OCI-M1 (cell line): ENCODE data around the gene ARID5B.
"Not testable (repeated sequence)": the region's sequence is repeated elsewhere in the genome, so short reads cannot be mapped to it uniquely, and the experiment has no call there.

Source experiments
- DNase-seq: peaks from one replicate; lab custom pipeline; 2025; lab: John Stamatoyannopoulos, UW

ARID5B gene

DNA sequence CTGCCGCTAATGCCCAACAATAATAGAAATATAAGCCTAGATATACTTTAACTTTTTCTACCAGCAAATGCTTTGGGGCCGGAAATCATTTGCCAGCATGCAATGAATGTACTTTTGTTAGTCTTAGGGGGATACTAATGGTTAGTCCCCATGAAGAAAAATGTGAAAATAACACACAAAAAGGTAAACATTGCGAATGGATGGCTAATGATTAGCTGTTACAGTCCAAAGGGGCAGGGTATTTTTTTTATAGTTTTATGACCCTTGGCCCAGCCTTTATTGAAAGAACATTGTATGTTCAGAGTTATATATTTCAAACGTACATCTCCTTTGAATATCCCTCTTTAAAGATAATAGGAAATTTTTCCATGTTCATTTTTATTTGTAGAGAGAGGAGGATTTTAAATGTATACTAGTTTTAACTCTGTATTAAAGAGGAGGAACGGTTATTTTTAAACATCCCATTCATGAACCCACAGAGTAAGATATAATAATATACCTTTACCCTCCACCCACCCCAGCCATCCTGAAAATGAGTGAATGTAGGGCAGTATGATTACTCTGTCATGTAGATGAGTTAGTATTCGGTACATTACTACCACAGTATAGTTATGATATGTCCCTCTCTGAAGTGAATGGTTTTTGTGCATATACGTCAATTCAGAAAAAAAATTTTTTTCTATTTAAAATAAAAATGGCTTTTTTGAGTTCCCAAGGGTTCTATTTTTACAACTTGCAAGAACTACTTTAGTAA lies 63.6 kb downstream of the ARID5B start:
- no peak for DNase-seq

DNA sequence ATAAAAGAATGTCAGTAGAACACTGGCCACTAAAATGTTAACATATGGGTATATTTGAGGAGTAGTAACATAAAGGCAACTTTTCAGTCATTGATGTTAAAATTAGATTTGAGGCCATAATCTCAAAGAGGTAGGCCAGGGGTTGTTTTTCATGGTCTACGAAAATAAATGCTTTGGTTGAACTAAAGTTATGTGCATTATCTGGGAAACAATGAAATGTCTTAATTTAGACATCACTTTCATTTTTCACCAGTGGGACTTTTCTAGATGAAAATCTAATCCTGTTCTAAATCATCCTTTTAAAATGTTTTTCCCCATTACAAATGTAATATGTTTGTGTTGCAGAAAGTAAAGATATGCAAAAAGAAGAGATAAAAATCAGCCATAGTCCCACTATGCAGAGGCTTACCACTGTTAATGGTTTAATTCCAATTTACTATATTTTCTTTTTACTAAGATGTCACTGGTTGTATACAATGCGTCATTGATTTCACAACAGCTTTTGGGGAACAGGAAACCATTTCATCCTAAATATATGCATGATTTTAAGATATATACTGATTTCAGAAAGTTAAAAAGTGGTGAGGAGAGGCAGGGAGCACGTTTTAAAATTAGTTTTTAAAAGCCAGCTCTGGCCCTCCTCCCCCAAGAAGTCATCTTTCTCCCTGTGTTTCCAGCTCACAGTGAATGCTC lies 64.3 kb downstream of the ARID5B start:
- DNase-seq = no peak

DNA sequence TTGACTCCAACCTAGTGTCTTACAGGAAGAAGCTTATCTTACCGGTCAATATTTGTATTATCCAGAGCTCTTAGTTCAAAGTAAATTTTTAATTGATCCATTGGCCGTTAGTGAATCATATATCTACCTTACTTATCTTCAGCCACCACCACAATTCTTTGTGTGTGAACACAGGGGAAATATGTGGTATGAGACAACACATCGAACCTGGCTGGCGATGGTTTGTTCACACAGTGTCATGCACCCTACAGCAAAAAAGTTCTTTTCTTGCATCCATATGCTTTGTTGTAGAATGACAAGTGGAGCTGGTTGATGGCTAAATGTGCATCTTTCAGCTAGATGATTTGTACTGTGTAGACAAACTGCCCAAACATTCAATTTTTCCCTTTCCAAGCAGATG lies 65.8 kb downstream of the ARID5B start:
- DNase-seq = no peak

DNA sequence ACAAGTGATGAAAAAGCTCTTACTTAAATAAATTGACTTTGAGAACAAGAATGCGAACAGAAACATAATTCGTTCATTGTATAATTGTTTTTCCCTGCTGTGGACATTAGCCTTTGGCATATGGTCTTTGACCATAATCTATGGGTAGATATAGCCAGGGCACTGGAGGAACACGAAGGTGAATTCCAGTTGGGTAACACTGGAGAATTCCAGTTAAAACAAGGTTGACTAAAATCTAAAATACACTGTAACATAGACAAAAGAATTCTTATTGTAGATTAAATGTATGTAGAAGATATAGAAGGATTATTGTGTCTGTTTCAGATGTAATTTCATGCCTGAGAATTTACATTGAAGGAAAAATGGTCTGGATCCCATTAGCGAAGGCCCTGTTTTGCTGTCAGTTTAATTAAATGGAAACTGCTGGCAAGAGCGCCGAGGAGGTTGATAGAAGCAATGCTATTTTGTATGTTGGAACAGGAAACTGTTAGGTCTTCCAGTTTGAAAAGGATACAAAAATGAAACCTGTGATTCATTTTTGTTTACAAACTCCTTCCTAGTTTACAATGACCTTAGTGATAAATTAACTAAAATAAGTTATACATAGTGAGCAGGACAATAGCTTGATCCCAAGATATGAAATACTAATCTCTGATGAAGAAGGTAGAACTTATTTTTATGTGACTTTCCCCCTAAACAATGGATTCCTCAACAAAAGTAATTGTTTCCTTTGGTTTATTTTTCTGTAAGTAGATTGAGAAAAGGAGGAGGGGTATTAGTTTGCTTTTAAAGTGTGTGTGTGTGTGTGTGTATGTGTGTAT lies 68.9 kb downstream of the ARID5B start:
- DNase-seq = no peak

DNA sequence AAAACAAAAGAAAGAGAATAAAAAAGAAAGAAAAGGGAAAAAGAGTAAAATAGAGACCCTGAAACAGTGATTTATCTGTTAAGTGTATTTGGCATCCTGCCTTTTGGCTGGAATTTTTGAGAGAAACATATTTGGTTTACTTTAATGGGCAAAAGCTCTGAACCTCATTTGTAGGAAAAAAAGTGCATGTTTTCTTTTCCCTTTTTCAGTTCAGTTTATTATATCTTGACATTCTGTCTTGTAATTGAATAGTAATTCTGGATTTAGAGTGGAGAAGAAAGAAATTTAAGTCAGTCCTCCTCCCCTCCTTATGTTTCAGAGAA lies 69.5 kb downstream of the ARID5B start:
- DNase-seq = no peak

DNA sequence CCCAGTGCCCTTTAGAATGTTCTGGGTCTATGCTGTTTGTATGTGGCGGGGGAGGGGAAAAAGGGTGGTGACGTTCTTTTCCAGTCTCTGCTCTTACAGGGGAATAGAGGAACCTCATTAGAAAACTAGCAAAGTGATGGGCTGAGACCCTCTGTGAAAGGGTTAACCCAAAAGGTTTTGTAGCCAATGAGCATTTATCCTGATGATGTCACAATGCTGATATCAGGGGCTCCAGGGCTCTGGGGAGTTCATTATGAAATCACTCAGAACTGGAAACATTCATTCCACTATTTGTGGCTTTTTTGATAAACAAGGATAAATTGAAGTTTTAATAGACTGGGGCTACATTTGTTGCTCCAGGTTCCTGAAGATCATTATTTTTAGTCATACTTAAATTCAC lies 71.7 kb downstream of the ARID5B start:
- peak; percentile 33 for DNase-seq

DNA sequence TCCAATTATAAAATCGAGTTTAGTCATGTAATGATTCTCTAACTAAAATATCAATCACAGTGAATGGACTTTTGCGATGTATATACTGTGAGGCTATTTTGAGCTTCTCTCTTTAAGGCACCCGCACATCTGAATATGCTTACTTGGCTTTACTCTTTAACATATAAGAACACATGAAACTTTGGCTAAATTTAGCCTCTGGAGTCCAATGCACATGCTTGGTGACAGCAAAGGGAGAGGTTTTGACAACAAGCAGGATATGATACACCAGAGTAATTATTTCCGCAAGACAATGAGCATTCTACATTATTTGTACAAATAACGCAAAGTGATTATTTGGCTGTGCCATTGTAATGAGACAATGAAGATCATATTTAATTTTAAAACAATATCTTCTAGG lies 72.4 kb downstream of the ARID5B start:
- DNase-seq = no peak

DNA sequence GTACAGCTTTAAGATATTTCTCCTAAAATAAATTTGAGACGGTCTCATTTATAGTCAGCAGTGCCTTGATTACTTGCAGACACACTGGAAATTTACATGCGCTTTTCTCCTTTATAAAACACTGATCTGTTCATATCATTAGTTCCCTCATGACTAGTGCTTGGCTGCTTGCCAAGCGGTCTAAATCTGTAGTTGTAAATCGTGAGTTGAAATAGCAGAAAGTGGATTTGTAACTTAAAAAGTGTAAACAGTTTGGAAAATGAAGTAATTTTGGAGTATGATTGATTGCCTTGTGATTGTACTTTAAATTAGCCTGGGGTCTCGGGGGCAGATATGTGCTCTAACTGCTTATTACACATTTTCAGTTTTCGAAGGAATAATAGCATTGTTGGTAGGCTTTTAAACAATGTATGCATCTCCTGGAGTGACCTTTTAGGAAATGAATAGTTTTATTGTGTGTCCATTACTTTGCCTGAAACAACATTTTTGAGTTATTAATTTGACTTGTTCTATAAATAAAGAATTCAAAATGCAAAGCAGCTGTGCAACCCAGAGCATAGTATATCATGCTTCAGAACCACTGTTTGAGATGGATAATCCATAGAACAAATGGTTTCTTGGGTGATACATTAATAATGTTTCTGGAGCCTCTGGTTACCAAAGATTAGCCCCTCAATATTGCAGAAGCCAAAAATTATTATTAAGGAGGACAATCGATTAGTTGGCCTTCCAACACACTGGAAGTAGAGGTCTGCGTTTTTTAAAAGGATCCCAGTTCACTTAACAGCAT lies 73.3 kb downstream of the ARID5B start:
- peak; percentile 73 for DNase-seq

DNA sequence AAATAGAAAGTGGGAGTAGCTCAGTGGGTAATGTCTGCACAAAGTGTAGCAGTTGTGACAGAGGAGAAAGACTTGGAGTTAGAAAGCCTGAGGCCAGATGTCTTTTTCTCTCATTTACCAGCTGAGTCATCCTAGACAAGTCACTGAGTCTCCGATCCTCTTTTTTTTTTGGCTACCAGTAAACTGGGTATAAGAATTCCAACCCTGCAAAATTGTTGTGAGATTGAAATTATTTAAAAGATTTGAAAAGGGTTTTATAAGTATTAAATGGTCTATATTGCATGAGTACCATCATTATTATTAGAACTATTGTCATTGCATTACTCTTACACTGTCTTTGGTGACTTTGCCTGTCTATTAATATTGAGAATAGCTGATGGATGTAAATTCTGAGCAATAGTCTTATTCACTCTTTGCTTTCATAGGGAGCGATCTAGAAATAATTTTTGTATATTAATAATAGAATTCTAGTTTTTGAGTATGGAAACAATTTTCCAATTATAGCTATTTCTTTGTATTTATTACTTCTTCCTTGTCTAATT lies 74.0 kb downstream of the ARID5B start:
- peak; percentile 58 for DNase-seq

DNA sequence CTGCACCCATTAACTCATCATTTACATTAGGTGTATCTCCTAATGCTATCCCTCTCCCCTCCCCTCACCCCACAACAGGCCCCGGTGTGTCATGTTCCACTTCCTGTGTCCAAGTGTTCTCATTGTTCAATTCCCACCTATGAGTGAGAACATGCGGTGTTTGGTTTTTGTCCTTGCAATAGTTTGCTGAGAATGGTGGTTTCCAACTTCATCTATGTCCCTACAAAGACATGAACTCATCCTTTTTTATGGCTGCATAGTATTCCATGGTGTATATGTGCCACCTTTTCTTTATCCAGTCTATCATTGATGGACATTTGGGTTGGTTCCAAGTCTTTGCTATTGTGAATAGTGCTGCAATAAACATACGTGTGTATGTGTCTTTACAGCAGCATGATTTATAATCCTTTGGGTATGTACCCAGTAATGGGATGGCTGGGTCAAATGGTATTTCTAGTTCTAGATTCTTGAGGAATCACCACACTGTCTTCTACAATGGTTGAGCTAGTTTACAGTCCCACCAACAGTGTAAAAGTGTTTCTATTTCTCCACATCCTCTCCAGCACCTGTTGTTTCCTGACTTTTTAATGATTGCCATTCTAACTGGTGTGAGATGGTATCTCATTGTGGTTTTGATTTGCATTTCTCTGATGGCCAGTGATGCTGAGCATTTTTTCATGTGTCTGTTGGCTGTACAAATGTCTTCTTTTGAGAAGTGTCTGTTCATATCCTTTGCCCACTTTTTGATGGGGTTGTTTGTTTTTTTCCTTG lies 75.6 kb downstream of the ARID5B start:
- not testable (repeated sequence) for DNase-seq

DNA sequence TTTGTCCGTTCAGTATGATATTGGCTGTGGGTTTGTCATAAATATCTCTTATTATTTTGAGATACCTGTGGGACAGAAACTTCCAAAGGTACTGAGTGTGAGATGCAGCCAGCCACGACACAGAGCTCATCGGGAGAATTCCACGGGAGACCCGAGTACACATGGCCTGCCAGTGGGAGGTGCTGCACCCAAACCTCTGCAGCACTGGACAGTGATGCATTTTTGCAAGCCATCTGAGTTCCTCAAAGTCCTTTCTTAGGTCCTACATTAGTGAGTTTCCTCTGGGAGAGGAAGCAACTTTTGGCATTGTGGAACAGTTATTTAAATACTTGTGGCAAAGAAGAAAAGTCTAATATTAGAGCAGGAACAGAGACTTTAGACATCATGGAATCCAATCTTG lies 77.5 kb downstream of the ARID5B start:
- DNase-seq = peak; percentile 54

DNA sequence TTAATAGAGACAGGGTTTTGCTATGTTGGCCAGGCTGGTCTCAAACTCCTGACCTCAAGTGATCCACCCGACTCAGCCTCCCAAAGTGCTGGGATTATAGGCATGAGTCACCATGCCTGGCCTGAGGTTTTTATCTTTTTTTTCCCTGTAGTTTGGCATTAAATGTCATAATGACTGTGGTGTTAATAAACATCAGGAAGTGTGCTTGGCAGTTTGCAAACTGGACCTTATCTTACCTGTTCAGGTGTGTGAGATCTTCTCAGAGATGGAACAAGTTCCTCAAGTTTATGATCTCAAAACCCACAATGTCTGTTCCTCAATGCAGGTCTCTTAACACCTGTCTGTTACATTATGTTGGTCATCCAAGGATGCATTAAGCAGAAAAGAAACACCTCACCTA lies 80.0 kb downstream of the ARID5B start:
- peak; percentile 35 for DNase-seq

DNA sequence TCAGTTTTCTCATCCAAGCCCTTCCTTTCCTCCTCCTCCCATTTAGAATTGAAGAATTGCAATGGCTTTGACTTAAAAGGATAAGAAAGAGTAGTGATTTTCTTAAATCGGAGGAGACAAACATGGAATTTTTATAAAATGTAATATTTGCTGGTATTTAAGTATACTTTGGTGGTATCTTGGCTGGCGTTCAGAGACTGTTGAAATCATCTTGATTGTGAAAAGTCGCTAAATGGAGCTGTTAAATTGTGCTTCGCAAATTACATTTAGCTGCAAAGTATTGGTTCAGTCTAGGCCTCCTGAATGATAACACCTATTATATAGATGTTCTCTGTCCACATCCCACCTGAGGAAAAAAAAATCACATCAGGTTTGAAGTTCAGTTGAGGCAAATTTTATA lies 81.8 kb downstream of the ARID5B start:
- no peak for DNase-seq

DNA sequence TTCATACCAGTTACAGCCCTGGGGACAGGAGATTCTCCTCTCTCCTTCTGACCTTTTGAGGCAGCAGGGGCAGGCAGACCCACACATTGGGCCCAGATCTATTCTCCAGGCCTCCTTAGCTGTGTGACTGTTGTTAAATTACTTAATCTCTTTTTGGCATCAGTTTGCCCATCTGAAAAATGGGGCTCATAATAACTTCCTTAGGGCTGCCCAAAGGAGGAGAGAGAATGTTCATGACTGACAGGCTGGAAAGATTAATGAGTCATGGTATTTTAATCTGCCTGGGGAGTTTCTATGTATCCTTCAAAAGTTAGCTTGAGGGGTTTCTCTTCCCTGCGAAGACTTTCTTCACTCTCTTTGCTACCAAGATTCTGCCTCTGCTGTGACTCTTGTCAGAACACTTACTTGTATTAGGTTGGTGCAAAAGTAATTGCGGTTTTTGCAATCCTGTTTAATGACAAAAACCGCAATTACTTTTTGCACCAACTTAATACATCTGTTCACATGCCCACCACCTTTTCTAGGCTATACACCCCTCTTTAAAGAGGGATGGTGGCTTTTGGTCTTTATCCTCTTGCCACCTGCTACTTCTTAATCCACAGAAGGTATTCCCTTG lies 83.4 kb downstream of the ARID5B start:
- DNase-seq = no peak

DNA sequence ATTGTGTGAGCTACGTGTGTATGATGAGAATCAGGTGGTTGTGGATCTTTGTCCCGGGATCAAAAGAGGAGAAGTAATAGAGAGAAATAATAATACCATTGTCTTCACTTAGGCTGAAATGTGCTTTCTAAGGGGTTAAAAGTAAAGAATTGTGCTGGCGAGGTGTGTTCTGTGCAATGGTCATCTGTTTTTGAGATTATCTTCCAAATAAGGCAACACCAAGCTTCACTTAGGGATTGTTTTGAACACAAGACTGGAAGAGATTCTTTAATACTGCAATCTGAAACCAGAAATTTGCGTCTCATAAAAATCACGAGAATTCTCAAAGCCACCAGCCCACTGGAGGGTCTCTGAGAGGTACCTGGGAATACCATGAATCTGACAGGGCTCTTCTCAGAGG lies 84.2 kb downstream of the ARID5B start:
- no peak for DNase-seq

DNA sequence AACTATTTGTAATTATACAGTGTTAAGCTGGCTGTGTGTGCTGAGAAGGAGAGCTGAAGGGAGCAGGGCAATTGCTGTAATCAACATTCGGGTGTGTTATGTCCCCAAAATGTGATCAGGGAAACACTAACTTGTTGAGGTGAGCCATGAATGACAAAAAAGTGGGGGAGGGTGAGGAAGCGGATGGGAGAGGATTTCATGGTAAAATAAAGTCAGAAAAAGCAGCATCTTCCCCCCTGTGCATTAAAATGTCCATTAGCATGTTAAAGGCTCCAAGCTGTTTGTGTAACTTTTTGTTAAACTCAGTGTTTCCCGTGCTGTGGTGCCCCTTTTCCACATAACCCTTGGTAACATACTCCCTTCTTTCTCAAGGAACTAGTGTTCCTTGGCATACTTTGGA lies 84.9 kb downstream of the ARID5B start:
- DNase-seq = no peak

DNA sequence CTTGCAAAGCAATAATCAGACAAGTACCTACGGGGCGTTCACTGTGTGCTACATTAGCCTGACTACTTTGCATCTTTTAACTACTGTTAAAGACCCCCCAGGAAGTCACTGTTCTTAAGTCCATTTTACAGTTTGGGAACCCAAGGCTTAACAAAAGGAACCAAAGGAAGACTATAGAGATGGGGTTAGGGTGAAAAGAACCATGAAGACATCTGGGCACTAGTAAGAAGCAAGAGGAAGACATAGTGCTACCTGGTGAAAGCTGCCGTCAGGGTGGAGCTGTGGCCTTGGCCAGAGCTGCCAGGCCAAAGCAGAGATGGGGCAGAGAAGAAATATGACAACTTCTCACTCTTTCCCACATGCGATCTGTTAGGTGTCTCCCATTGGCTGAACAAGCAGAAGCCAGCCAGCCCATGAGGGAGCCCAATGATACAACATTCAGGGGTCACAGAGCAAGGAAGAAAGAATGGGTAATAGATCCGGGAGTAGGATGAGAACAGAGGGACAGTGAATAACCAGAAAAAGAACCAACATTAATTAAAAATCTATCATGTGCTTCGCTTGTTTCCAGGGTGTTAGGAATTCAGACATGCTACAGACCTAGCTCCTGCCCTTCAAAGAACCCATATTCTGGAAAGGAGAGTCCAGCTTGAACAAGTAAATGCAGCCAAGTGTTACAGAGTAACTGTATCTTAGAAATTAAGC lies 85.4 kb downstream of the ARID5B start:
- no peak for DNase-seq

DNA sequence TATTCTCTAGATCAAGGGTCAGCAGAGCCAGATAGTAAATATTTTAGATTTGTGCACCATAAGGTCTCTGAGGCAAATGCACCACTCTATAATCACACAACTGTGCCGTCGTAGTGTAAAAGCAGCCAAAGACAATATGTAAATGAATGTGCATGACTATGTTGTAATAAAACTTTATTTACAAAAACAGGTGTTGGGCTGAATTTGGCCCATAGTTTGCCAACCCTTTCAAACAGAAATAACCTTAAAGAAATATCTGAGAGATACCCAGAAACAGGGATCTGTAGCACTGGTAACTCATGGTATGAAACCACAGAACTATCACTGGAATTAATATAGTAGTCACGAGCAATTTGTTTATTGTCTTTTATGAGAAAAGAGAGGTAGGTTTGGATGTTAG lies 86.0 kb downstream of the ARID5B start:
- DNase-seq = no peak

DNA sequence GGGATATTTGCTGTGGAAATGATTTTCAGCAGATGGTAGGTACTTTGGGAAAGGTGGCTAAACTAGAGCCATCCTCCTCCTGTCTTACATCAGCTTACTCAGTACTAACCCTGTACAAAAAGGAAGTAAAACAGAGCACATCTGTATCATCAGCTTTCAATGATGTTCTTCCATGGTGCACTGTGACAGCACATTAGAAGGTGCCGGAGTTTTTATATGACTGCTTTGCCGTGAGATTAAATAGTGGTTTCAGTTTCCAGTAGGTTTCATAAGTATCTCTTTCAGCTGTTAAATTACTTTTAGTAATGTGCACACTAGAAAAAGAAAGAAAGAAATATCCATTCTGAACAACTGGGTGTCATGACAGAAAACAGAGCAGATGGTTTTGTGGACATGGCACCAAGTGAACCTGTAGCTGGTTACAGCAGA lies 86.5 kb downstream of the ARID5B start:
- DNase-seq = peak; percentile 57
